ENCODE results near the gene SPINT3. TPM values are rescaled to one million over a fixed set of nuclear protein-coding genes. Genes with fewer than 3 reads are reported as not detected.

SPINT3 gene
- total RNA-seq, 1 donor from 2014 or later = not detected

- ChIA-PET POLR2A (no interaction called here), CTCF (no interaction called here)
- H3K9me3 Mint-ChIP-seq = no peaks in the 10 kb centered on the region
- no peaks in the 10 kb centered on the region for H3K36me3 Mint-ChIP-seq (ENCODE audit: low read depth)
- no peak for ATAC-seq (ENCODE audit: low read depth)
- intact Hi-C loops (cut with micrococcal nuclease) = no loop called here
- no peaks in the 10 kb centered on the region for H3K4me1 Mint-ChIP-seq
- no peak for TF ChIP-seq CTCF (IDR thresholded peaks at IDR 0.05)
- DNase-seq = no peak
- H3K27me3 Mint-ChIP-seq = peaks cover 38% of the 10 kb centered on the region
- H3K4me3 Mint-ChIP-seq = no peak overlapping the region
- no peak overlapping the region for H3K27ac Mint-ChIP-seq
Observed at GRCh38 chr20:45497971-45498494, 17.4 kb downstream of the SPINT3 start.

GRCh38 chr20:45496166-45496565 lies 19.3 kb downstream of the SPINT3 start:
- DNase-seq (no peak), ATAC-seq (ENCODE audit: low read depth) (no peak)
- Mint-ChIP-seq H3K9me3 (no peaks in the 10 kb centered on the region), H3K27ac (no peak overlapping the region), H3K4me3 (no peak overlapping the region), H3K36me3 (ENCODE audit: low read depth) (no peaks in the 10 kb centered on the region), H3K4me1 (no peaks in the 10 kb centered on the region), H3K27me3 (peaks cover 34% of the 10 kb centered on the region)
- POLR2A ChIA-PET = no interaction called here
- TF ChIP-seq CTCF (IDR thresholded peaks at IDR 0.05) = no peak
- CTCF ChIA-PET = no interaction called here
- intact Hi-C loops (cut with micrococcal nuclease) = no loop called here

GRCh38 chr20:45495501-45495941 lies 19.9 kb downstream of the SPINT3 start:
- H3K4me1 Mint-ChIP-seq = no peaks in the 10 kb centered on the region
- H3K36me3 Mint-ChIP-seq (ENCODE audit: low read depth) = no peaks in the 10 kb centered on the region
- no peak overlapping the region for H3K27ac Mint-ChIP-seq
- H3K9me3 Mint-ChIP-seq = no peaks in the 10 kb centered on the region
- intact Hi-C loops (cut with micrococcal nuclease) = no loop called here
- ATAC-seq (ENCODE audit: low read depth) (no peak), DNase-seq (no peak)
- TF ChIP-seq CTCF (IDR thresholded peaks at IDR 0.05) = no peak
- CTCF ChIA-PET = no interaction called here
- peaks cover 32% of the 10 kb centered on the region for H3K27me3 Mint-ChIP-seq
- H3K4me3 Mint-ChIP-seq = no peak overlapping the region
- POLR2A ChIA-PET = no interaction called here

- intact Hi-C loops (cut with micrococcal nuclease) = no loop called here
- H3K36me3 Mint-ChIP-seq (ENCODE audit: low read depth) = no peaks in the 10 kb centered on the region
Observed at GRCh38 chr20:45489083-45489531, 26.3 kb downstream of the SPINT3 start.

GRCh38 chr20:45487231-45487635 lies 28.2 kb downstream of the SPINT3 start:
- ATAC-seq (ENCODE audit: low read depth) = no peak

More at GRCh38 chr20:45489083-45489531, 26.3 kb downstream of the SPINT3 start:
- Mint-ChIP-seq H3K4me3 (no peak overlapping the region), H3K27ac (no peak overlapping the region), H3K9me3 (no peaks in the 10 kb centered on the region), H3K4me1 (no peaks in the 10 kb centered on the region), H3K27me3 (peaks cover 28% of the 10 kb centered on the region)
- ATAC-seq (ENCODE audit: low read depth) = no peak
- no peak for TF ChIP-seq CTCF (IDR thresholded peaks at IDR 0.05)
- ChIA-PET CTCF (no interaction called here), POLR2A (no interaction called here)
- no peak for DNase-seq

More at GRCh38 chr20:45487231-45487635, 28.2 kb downstream of the SPINT3 start:
- peaks cover 26% of the 10 kb centered on the region for H3K27me3 Mint-ChIP-seq
- H3K9me3 Mint-ChIP-seq = no peaks in the 10 kb centered on the region
- no peak overlapping the region for H3K27ac Mint-ChIP-seq
- DNase-seq = no peak
- ChIA-PET CTCF (no interaction called here), POLR2A (no interaction called here)
- intact Hi-C loops (cut with micrococcal nuclease) = loop anchor here (1.0 kb wide), 2 partner anchors 125 to 164 kb away; no protein-coding TSS in a partner anchor
- H3K36me3 Mint-ChIP-seq (ENCODE audit: low read depth) = no peaks in the 10 kb centered on the region
- H3K4me3 Mint-ChIP-seq = no peak overlapping the region
- TF ChIP-seq CTCF (IDR thresholded peaks at IDR 0.05) = no peak
- no peaks in the 10 kb centered on the region for H3K4me1 Mint-ChIP-seq

Measured in activated B cell treated with CpG ODN at 0.5 μM for 24 hours (primary cell).